GM12872 (cell line): ENCODE results near the gene CS.

Source experiments
- CTCF ChIP-seq: IDR thresholded peaks from 3 replicates; pipeline ENCODE4 v1.5.1; 2011; ENCODE audit warnings: low read depth, mild to moderate bottlenecking, low read length, moderate library complexity; ENCODE audit not compliant: insufficient read depth

CS gene

GRCh38 chr12:56299853-56300643 lies at the start of gene CS:
Gene CS, minus strand, starts transcription at chr12:56300330. Its CDS starts 129 bp downstream, at chr12:56300201.
- no peak for TF ChIP-seq CTCF

GRCh38 chr12:56348776-56349175 lies 48.6 kb upstream of the CS start:
- no peak for TF ChIP-seq CTCF

GRCh38 chr12:56346675-56347074 lies 46.5 kb upstream of the CS start:
- peak; percentile 41; the same call in 2 of the 3 replicates for TF ChIP-seq CTCF

- TF ChIP-seq CTCF, result no peak
Observed at GRCh38 chr12:56341616-56342015, 41.5 kb upstream of the CS start.

GRCh38 chr12:56339158-56339422 lies 39.0 kb upstream of the CS start:
- TF ChIP-seq CTCF, result no peak

GRCh38 chr12:56338308-56339157 lies 38.4 kb upstream of the CS start, which contains the start of gene IL23A:
Gene IL23A, plus strand, starts transcription at chr12:56338884. Its CDS starts 161 bp downstream, at chr12:56339045.
- TF ChIP-seq CTCF, result no peak

- no peak for TF ChIP-seq CTCF
Observed at GRCh38 chr12:56337753-56338251, 37.7 kb upstream of the CS start.
